Activated CD8-positive, alpha-beta memory T cell treated with anti-CD3 and anti-CD28 coated beads, Interleukin-2, amount 50 U/mL, for 1 hour (primary cell): ENCODE results near the gene PREX1.
A peak's percentile ranks its signal among the peaks of the same experiment; 100 is the strongest.
"Not testable (repeated sequence)": the region's sequence is repeated elsewhere in the genome, so short reads cannot be mapped to it uniquely, and the experiment has no call there.

Experiments used
- DNase-seq: peaks from one replicate; pipeline ENCODE4 v3.0.0-alpha.2; 2020; ENCODE audit errors: extremely low read depth

PREX1 gene

GRCh38 chr20:48827855-48828733 is at the start of gene PREX1:
Gene PREX1, minus strand, starts transcription at chr20:48827999. Its CDS starts 139 bp downstream, at chr20:48827860.
- peak; percentile 47 for DNase-seq

- DNase-seq, result no peak
These were observed 49.5 kb upstream of the PREX1 start for GRCh38 chr20:48877304-48877703.

- DNase-seq, result no peak
These were observed 48.1 kb upstream of the PREX1 start for GRCh38 chr20:48875914-48876240.

GRCh38 chr20:48875233-48875913 is 47.6 kb upstream of the PREX1 start:
- DNase-seq, result no peak

GRCh38 chr20:48869442-48869841 is 41.6 kb upstream of the PREX1 start:
- not testable (repeated sequence) for DNase-seq

- DNase-seq, result no peak
These were observed 39.1 kb upstream of the PREX1 start for GRCh38 chr20:48866936-48867335.

- DNase-seq, result no peak
These were observed 37.0 kb upstream of the PREX1 start for GRCh38 chr20:48864738-48865318.

GRCh38 chr20:48864254-48864653 is 36.5 kb upstream of the PREX1 start:
- DNase-seq, result no peak

- DNase-seq, result no peak
These were observed 34.5 kb upstream of the PREX1 start for GRCh38 chr20:48862279-48862678.

GRCh38 chr20:48861444-48861843 is 33.6 kb upstream of the PREX1 start:
- DNase-seq, result no peak

- no peak for DNase-seq
These were observed 30.4 kb upstream of the PREX1 start for GRCh38 chr20:48858075-48858790.

GRCh38 chr20:48856130-48856529 is 28.3 kb upstream of the PREX1 start:
- DNase-seq, result no peak

GRCh38 chr20:48855046-48855445 is 27.2 kb upstream of the PREX1 start:
- no peak for DNase-seq

- no peak for DNase-seq
These were observed 24.8 kb upstream of the PREX1 start for GRCh38 chr20:48852609-48853008.

GRCh38 chr20:48851579-48851978 is 23.8 kb upstream of the PREX1 start:
- DNase-seq, result no peak

- DNase-seq, result no peak
These were observed 23.1 kb upstream of the PREX1 start for GRCh38 chr20:48850977-48851299.

GRCh38 chr20:48850257-48850976 is 22.6 kb upstream of the PREX1 start:
- no peak for DNase-seq

- DNase-seq, result no peak
These were observed 22.0 kb upstream of the PREX1 start for GRCh38 chr20:48849779-48850178.

- DNase-seq, result no peak
These were observed 21.5 kb upstream of the PREX1 start for GRCh38 chr20:48849299-48849698.

- no peak for DNase-seq
These were observed 19.9 kb upstream of the PREX1 start for GRCh38 chr20:48847498-48848205.
